ENCODE results near the gene RAB11FIP2. TPM values are rescaled to one million over a fixed set of nuclear protein-coding genes. Genes with fewer than 3 reads are reported as not detected.
"Not testable (repeated sequence)": the region's sequence is repeated elsewhere in the genome, so short reads cannot be mapped to it uniquely, and the experiment has no call there.

Gene RAB11FIP2
- total and polyA plus RNA-seq, 10 donors: 3.3 to 38.5 (median 22.6) TPM

GRCh38 chr10:118076705-118077104, 30.0 kb upstream of the RAB11FIP2 start:
- 86 to 93% (median 93%) methylated on average over 3 of the region's 3 CpGs for WGBS, 5 donors

GRCh38 chr10:118072840-118073239, 26.1 kb upstream of the RAB11FIP2 start:
- WGBS, 5 donors: 67 to 92% (median 81%) methylated on average over 1 of the region's 1 CpG
- peaks cover 0 to 13% (median 0%) of the 10 kb centered on the region in 7 donors for H3K27me3 ChIP-seq (replicated peaks in 1 of 7)
- H3K36me3 ChIP-seq: no peaks in the 10 kb centered on the region
- no peak for DNase-seq
- TF ChIP-seq CTCF (IDR thresholded peaks at IDR 0.05 in 8 of 11, conservative IDR thresholded peaks at IDR 0.05 in 3 of 11) (no peak), POLR2A (IDR thresholded peaks at IDR 0.05) (no peak), POLR2AphosphoS5 (IDR thresholded peaks at IDR 0.05) (no peak)
- no peak overlapping the region for H3K4me3 ChIP-seq
- intact Hi-C loops (cut with DNase I; ENCODE audit: low total_unique reads): no loop called here
- no peaks in the 10 kb centered on the region for H3K4me1 ChIP-seq
- no peak overlapping the region for H3K27ac ChIP-seq
- H3K9me3 ChIP-seq: no peaks in the 10 kb centered on the region

More at GRCh38 chr10:118076705-118077104, 30.0 kb upstream of the RAB11FIP2 start:
- Histone ChIP-seq H3K4me1 (no peaks in the 10 kb centered on the region), H3K4me3 (no peak overlapping the region), H3K27me3 (replicated peaks in 1 of 7) (peaks cover 0 to 10% (median 0%) of the 10 kb centered on the region in 7 donors), H3K36me3 (no peaks in the 10 kb centered on the region), H3K27ac (no peak overlapping the region), H3K9me3 (no peaks in the 10 kb centered on the region)
- no peak for TF ChIP-seq POLR2AphosphoS5 (IDR thresholded peaks at IDR 0.05)
- no peak for TF ChIP-seq CTCF (IDR thresholded peaks at IDR 0.05 in 8 of 11, conservative IDR thresholded peaks at IDR 0.05 in 3 of 11)
- TF ChIP-seq POLR2A (IDR thresholded peaks at IDR 0.05): no peak
- DNase-seq: no peak
- intact Hi-C loops (cut with DNase I; ENCODE audit: low total_unique reads): no loop called here

GRCh38 chr10:118067389-118067788, 20.6 kb upstream of the RAB11FIP2 start:
- intact Hi-C loops (cut with DNase I; ENCODE audit: low total_unique reads); H3K9me3 ChIP-seq; H3K4me3 ChIP-seq; H3K27ac ChIP-seq; DNase-seq; H3K36me3 ChIP-seq; H3K4me1 ChIP-seq: not testable (repeated sequence)
- 87 to 100% (median 92%) methylated on average over 1 of the region's 1 CpG for WGBS, 5 donors
- peaks cover 0 to 14% (median 0%) of the 10 kb centered on the region in 7 donors for H3K27me3 ChIP-seq (replicated peaks in 1 of 7)

GRCh38 chr10:118062798-118063238, 16.1 kb upstream of the RAB11FIP2 start:
- H3K4me3 ChIP-seq: no peak overlapping the region
- H3K9me3 ChIP-seq: peaks cover 0 to 2% (median 0%) of the 10 kb centered on the region in 8 donors
- 75 to 89% (median 81%) methylated on average over 4 of the region's 4 CpGs for WGBS, 5 donors
- no peak for DNase-seq
- H3K36me3 ChIP-seq: no peaks in the 10 kb centered on the region
- peaks cover 0 to 6% (median 0%) of the 10 kb centered on the region in 7 donors for H3K27me3 ChIP-seq (replicated peaks in 1 of 7)
- intact Hi-C loops (cut with DNase I; ENCODE audit: low total_unique reads): no loop called here
- TF ChIP-seq POLR2AphosphoS5 (IDR thresholded peaks at IDR 0.05) (no peak), POLR2A (IDR thresholded peaks at IDR 0.05) (no peak), CTCF (IDR thresholded peaks at IDR 0.05 in 8 of 11, conservative IDR thresholded peaks at IDR 0.05 in 3 of 11) (no peak)
- H3K4me1 ChIP-seq: no peaks in the 10 kb centered on the region
- no peak overlapping the region for H3K27ac ChIP-seq

- Histone ChIP-seq H3K27ac (no peak overlapping the region), H3K9me3 (no peaks in the 10 kb centered on the region), H3K27me3 (replicated peaks in 1 of 7) (peaks cover 0 to 6% (median 0%) of the 10 kb centered on the region in 7 donors), H3K4me1 (no peaks in the 10 kb centered on the region), H3K4me3 (no peak overlapping the region), H3K36me3 (no peaks in the 10 kb centered on the region)
- intact Hi-C loops (cut with DNase I; ENCODE audit: low total_unique reads): no loop called here
- no peak for DNase-seq
- 87 to 98% (median 96%) methylated on average over 1 of the region's 1 CpG for WGBS, 5 donors
- TF ChIP-seq CTCF (IDR thresholded peaks at IDR 0.05 in 8 of 11, conservative IDR thresholded peaks at IDR 0.05 in 3 of 11): no peak
- no peak for TF ChIP-seq POLR2AphosphoS5 (IDR thresholded peaks at IDR 0.05)
- TF ChIP-seq POLR2A (IDR thresholded peaks at IDR 0.05): no peak
Observed at GRCh38 chr10:118058371-118058770, 11.6 kb upstream of the RAB11FIP2 start.

Measured in spleen (tissue), 11 donors.